ENCODE measurements around the gene PDSS2. TPM values are rescaled to one million over a fixed set of nuclear protein-coding genes. Genes with fewer than 3 reads are reported as not detected.

PDSS2 gene
- total and polyA plus RNA-seq, 2 of the 8 experiments (the other 6 are each of a cell fraction or from before 2014, with no cell fraction given), result 10.7 to 16.1 TPM

- TF ChIP-seq CHD7 (IDR thresholded peaks at IDR 0.05; ENCODE audit: insufficient replicate concordance, low read length) (no peak), SRF (IDR thresholded peaks at IDR 0.05; ENCODE audit: low read depth, low read length) (no peak)
These were observed 335.9 kb downstream of the PDSS2 start (continued) for GRCh38 chr6:107123501-107123900.
